GM23338 (cell line): Measurements from ENCODE around the gene HSPBAP1. TPM values are rescaled to one million over a fixed set of nuclear protein-coding genes. Genes with fewer than 3 reads are reported as not detected.

Source experiments
- ATAC-seq: fragments of 200-7000 bp; cut with Tn5 transposase; 3 replicates; pipeline ENCODE4 v1.9.1; 2020
- DNase-seq: peaks from one replicate; pipeline ENCODE4 v3.0.0-alpha.2; 2015; ENCODE audit warnings: low spot score
- H2AFZ ChIP-seq: fragments of 200-600 bp; sonication (generic); 2 replicates; pipeline ENCODE4 v1.8.0; 2016; ENCODE audit warnings: antibody characterized with exemption, mild to moderate bottlenecking, moderate library complexity
- H3F3A ChIP-seq: fragments of 200-600 bp; sonication (generic); replicated peaks from 2 replicates; pipeline ENCODE4 v1.8.0; 2017; ENCODE audit warnings: antibody characterized with exemption, mixed run types, low read depth
- H3K27ac ChIP-seq: fragments of 200-600 bp; sonication (generic); 2 replicates; pipeline ENCODE4 v1.6.1; 2016; ENCODE audit warnings: low read depth
- H3K27me3 ChIP-seq: fragments of 200-600 bp; sonication (generic); 2 replicates; pipeline ENCODE4 v1.8.0; 2016; ENCODE audit warnings: mild to moderate bottlenecking, mixed run types, moderate library complexity; ENCODE audit not compliant: insufficient read depth
- H3K36me3 ChIP-seq: fragments of 200-600 bp; sonication (generic); 2 replicates; pipeline ENCODE4 v1.8.0; 2016; ENCODE audit warnings: mild to moderate bottlenecking; ENCODE audit not compliant: insufficient read depth
- H3K4me1 ChIP-seq: fragments of 200-600 bp; sonication (generic); 2 replicates; pipeline ENCODE4 v1.8.0; 2016; ENCODE audit warnings: mild to moderate bottlenecking, moderate library complexity; ENCODE audit not compliant: insufficient read depth
- H3K4me2 ChIP-seq: fragments of 200-600 bp; sonication (generic); 2 replicates; pipeline ENCODE4 v1.7.1; 2017; ENCODE audit warnings: mixed run types
- H3K4me3 ChIP-seq: fragments of 200-600 bp; sonication (generic); 2 replicates; pipeline ENCODE4 v1.6.1; 2016; ENCODE audit warnings: mixed run types
- H3K79me2 ChIP-seq: fragments of 200-600 bp; sonication (generic); replicated peaks from 2 replicates; pipeline ENCODE4 v1.8.0; 2017; ENCODE audit warnings: mild to moderate bottlenecking; ENCODE audit not compliant: insufficient read depth
- H3K9me2 ChIP-seq: fragments of 200-600 bp; sonication (generic); 2 replicates; pipeline ENCODE4 v1.8.0; 2017; ENCODE audit not compliant: insufficient read depth
- H4K20me1 ChIP-seq: fragments of 200-600 bp; sonication (generic); replicated peaks from 2 replicates; pipeline ENCODE4 v1.8.0; 2017; ENCODE audit warnings: mild to moderate bottlenecking; ENCODE audit not compliant: insufficient read depth
- H3K27ac Mint-ChIP-seq: 2 replicates; pipeline ENCODE4 v1.8.0; 2020; ENCODE audit warnings: inconsistent platforms, mild to moderate bottlenecking, moderate library complexity, mixed read lengths
- H3K27me3 Mint-ChIP-seq: 3 replicates; pipeline ENCODE4 v1.8.0; 2022; ENCODE audit warnings: low read depth, mild to moderate bottlenecking, moderate library complexity, mixed read lengths, inconsistent platforms; ENCODE audit not compliant: insufficient read depth, poor library complexity
- H3K36me3 Mint-ChIP-seq: 3 replicates; pipeline ENCODE4 v1.8.0; 2021; ENCODE audit warnings: low read depth, mild to moderate bottlenecking, inconsistent platforms, moderate library complexity, mixed read lengths
- H3K4me1 Mint-ChIP-seq: 3 replicates; pipeline ENCODE4 v1.8.0; 2020; ENCODE audit warnings: mild to moderate bottlenecking, inconsistent platforms, mixed read lengths
- H3K4me3 Mint-ChIP-seq: 3 replicates; pipeline ENCODE4 v1.8.0; 2021; ENCODE audit warnings: moderate library complexity, mild to moderate bottlenecking, inconsistent platforms, mixed read lengths
- H3K9me3 Mint-ChIP-seq: 3 replicates; pipeline ENCODE4 v1.8.0; 2020; ENCODE audit warnings: moderate library complexity, mild to moderate bottlenecking, inconsistent platforms, mixed read lengths
- CREB1 ChIP-seq: fragments of 250-450 bp; sonication (Bioruptor Pico); IDR thresholded peaks from 2 replicates; pipeline ENCODE4 v1.5.0; 2020; ENCODE audit warnings: low read depth, mild to moderate bottlenecking, moderate library complexity
- EZH2 ChIP-seq: fragments of 200-600 bp; sonication (generic); IDR thresholded peaks from one replicate; pipeline ENCODE4 v1.8.0; 2017; ENCODE audit warnings: antibody characterized with exemption, mild to moderate bottlenecking, low read depth; ENCODE audit not compliant: unreplicated experiment
- EZH2phosphoT487 ChIP-seq: fragments of 200-600 bp; sonication (generic); IDR thresholded peaks from one replicate; pipeline ENCODE4 v1.8.1; 2018; ENCODE audit warnings: antibody characterized with exemption; ENCODE audit not compliant: unreplicated experiment
- JUNB ChIP-seq: IDR thresholded peaks from one replicate; pipeline ENCODE4 v1.6.1; 2016; ENCODE audit warnings: antibody characterized with exemption; ENCODE audit not compliant: unreplicated experiment
- NANOG ChIP-seq: IDR thresholded peaks from 2 replicates; pipeline ENCODE4 v1.6.1; 2016; ENCODE audit warnings: antibody characterized with exemption, borderline replicate concordance
- POLR2AphosphoS5 ChIP-seq: IDR thresholded peaks from 2 replicates; pipeline ENCODE4 v1.6.1; 2016; ENCODE audit warnings: antibody characterized with exemption, low read depth
- STAT1 ChIP-seq: IDR thresholded peaks from one replicate; pipeline ENCODE4 v1.6.1; 2016; ENCODE audit warnings: antibody characterized with exemption; ENCODE audit not compliant: unreplicated experiment
- ZNF114 ChIP-seq: fragments of 250-450 bp; sonication (Bioruptor Pico); IDR thresholded peaks from 2 replicates; pipeline ENCODE4 v1.5.0; 2020; ENCODE audit warnings: mild to moderate bottlenecking, moderate library complexity
- ZNF331 ChIP-seq: fragments of 250-450 bp; sonication (Bioruptor Pico); IDR thresholded peaks from 2 replicates; pipeline ENCODE4 v1.5.0; 2020; ENCODE audit warnings: low read depth, mild to moderate bottlenecking, moderate library complexity
- polyA plus RNA-seq: library from polyadenylated mRNA; unstranded; fragments of >200 nt; fragmentation: Nextera tagmentation; extraction: Ambion mirVana; gene quantifications from 2 replicates; pipeline ENCODE4 v1.2.1, GENCODE V29; 2016
- total RNA-seq: library from RNA; depleted of rRNA; stranded (reverse); fragments of >200 nt; shearing (Covaris generic); gene quantifications from 2 replicates; pipeline ENCODE4 v1.2.3, GENCODE V29; 2014
- TF ChIP-seq, protein P1 (sequence below): IDR thresholded peaks from 2 replicates; pipeline ENCODE4 v1.6.1; 2016; ENCODE audit warnings: antibody characterized with exemption
- TF ChIP-seq, protein P2 (sequence below), 2 experiments: fragments of 200-600 bp in 1 of 2; sonication (generic) in 1 of 2; conservative IDR thresholded peaks; 2 replicates each; pipeline versions ENCODE4 v1.5.1 to v1.6.1; 2016 to 2017; ENCODE audit warnings: antibody characterized with exemption in 2 of 2, low read depth in 2 of 2, mild to moderate bottlenecking in 2 of 2, moderate library complexity in 1 of 2
- TF ChIP-seq, protein P3 (sequence below): fragments of 250-450 bp; sonication (Bioruptor Pico); IDR thresholded peaks from 2 replicates; pipeline ENCODE4 v1.5.0; 2020; ENCODE audit warnings: mild to moderate bottlenecking, moderate library complexity
- TF ChIP-seq, protein P4 (sequence below): IDR thresholded peaks from one replicate; pipeline ENCODE4 v1.6.1; 2018; ENCODE audit warnings: antibody characterized with exemption; ENCODE audit not compliant: unreplicated experiment

Gene HSPBAP1
- total and polyA plus RNA-seq, 2 experiments from 2014 or later: 8.0 to 11.7 TPM

DNA sequence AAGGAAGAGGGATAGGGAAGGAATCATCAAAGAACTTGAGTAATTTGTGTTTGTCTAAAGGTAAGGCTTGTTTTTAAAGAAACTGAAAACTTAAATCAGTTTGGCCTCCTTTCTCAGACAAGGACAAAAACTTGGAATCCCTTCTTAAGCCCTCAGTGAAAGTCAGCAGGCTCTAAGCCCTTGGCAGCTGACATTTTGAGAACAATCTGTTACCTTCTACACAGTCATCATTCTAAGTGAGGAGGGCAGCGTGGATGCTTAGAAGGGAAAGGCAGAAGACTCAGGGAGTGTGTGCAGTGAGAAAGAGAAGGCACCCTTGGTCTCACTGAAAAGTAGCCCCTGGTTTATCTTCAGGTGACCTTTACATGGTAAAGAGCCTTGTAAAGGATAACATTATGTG is 10.8 kb downstream of the HSPBAP1 start:
- Mint-ChIP-seq H3K36me3 (peaks cover 23% of the 10 kb centered on the region), H3K27me3 (peaks cover 2% of the 10 kb centered on the region), H3K4me3 (no peak overlapping the region), H3K27ac (no peak overlapping the region), H3K9me3 (peaks cover 15% of the 10 kb centered on the region), H3K4me1 (no peaks in the 10 kb centered on the region)
- H2AFZ ChIP-seq: no peak overlapping the region
- no peak for ATAC-seq
- H3K9me2 ChIP-seq: 0 out of 2 replicates have a peak, but pooled peaks cover 2% of the 10 kb centered on the region
- no peak for DNase-seq
- no peaks in the 10 kb centered on the region for H4K20me1 ChIP-seq
- H3F3A ChIP-seq: no peaks in the 10 kb centered on the region
- H3K36me3 ChIP-seq: peaks cover 12% of the 10 kb centered on the region
- 0 out of 2 replicates have a peak, but pooled peaks cover 2% of the 10 kb centered on the region for H3K4me1 ChIP-seq
- H3K4me2 ChIP-seq: no peak overlapping the region
- TF ChIP-seq EZH2phosphoT487 (no peak), POLR2AphosphoS5 (no peak), ZNF114 (CRISPR knock-in tag) (no peak), STAT1 (no peak), ZNF331 (no peak), CREB1 (CRISPR knock-in tag) (no peak), JUNB (no peak), NANOG (no peak), EZH2 (no peak)
- TF ChIP-seq, protein P1, sequence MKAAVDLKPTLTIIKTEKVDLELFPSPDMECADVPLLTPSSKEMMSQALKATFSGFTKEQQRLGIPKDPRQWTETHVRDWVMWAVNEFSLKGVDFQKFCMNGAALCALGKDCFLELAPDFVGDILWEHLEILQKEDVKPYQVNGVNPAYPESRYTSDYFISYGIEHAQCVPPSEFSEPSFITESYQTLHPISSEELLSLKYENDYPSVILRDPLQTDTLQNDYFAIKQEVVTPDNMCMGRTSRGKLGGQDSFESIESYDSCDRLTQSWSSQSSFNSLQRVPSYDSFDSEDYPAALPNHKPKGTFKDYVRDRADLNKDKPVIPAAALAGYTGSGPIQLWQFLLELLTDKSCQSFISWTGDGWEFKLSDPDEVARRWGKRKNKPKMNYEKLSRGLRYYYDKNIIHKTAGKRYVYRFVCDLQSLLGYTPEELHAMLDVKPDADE: no peak
- TF ChIP-seq, protein P2, sequence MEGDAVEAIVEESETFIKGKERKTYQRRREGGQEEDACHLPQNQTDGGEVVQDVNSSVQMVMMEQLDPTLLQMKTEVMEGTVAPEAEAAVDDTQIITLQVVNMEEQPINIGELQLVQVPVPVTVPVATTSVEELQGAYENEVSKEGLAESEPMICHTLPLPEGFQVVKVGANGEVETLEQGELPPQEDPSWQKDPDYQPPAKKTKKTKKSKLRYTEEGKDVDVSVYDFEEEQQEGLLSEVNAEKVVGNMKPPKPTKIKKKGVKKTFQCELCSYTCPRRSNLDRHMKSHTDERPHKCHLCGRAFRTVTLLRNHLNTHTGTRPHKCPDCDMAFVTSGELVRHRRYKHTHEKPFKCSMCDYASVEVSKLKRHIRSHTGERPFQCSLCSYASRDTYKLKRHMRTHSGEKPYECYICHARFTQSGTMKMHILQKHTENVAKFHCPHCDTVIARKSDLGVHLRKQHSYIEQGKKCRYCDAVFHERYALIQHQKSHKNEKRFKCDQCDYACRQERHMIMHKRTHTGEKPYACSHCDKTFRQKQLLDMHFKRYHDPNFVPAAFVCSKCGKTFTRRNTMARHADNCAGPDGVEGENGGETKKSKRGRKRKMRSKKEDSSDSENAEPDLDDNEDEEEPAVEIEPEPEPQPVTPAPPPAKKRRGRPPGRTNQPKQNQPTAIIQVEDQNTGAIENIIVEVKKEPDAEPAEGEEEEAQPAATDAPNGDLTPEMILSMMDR (conservative IDR thresholded peaks at IDR 0.05; ENCODE audit: low read depth in 2 of 2): no peak
- TF ChIP-seq, protein P3, sequence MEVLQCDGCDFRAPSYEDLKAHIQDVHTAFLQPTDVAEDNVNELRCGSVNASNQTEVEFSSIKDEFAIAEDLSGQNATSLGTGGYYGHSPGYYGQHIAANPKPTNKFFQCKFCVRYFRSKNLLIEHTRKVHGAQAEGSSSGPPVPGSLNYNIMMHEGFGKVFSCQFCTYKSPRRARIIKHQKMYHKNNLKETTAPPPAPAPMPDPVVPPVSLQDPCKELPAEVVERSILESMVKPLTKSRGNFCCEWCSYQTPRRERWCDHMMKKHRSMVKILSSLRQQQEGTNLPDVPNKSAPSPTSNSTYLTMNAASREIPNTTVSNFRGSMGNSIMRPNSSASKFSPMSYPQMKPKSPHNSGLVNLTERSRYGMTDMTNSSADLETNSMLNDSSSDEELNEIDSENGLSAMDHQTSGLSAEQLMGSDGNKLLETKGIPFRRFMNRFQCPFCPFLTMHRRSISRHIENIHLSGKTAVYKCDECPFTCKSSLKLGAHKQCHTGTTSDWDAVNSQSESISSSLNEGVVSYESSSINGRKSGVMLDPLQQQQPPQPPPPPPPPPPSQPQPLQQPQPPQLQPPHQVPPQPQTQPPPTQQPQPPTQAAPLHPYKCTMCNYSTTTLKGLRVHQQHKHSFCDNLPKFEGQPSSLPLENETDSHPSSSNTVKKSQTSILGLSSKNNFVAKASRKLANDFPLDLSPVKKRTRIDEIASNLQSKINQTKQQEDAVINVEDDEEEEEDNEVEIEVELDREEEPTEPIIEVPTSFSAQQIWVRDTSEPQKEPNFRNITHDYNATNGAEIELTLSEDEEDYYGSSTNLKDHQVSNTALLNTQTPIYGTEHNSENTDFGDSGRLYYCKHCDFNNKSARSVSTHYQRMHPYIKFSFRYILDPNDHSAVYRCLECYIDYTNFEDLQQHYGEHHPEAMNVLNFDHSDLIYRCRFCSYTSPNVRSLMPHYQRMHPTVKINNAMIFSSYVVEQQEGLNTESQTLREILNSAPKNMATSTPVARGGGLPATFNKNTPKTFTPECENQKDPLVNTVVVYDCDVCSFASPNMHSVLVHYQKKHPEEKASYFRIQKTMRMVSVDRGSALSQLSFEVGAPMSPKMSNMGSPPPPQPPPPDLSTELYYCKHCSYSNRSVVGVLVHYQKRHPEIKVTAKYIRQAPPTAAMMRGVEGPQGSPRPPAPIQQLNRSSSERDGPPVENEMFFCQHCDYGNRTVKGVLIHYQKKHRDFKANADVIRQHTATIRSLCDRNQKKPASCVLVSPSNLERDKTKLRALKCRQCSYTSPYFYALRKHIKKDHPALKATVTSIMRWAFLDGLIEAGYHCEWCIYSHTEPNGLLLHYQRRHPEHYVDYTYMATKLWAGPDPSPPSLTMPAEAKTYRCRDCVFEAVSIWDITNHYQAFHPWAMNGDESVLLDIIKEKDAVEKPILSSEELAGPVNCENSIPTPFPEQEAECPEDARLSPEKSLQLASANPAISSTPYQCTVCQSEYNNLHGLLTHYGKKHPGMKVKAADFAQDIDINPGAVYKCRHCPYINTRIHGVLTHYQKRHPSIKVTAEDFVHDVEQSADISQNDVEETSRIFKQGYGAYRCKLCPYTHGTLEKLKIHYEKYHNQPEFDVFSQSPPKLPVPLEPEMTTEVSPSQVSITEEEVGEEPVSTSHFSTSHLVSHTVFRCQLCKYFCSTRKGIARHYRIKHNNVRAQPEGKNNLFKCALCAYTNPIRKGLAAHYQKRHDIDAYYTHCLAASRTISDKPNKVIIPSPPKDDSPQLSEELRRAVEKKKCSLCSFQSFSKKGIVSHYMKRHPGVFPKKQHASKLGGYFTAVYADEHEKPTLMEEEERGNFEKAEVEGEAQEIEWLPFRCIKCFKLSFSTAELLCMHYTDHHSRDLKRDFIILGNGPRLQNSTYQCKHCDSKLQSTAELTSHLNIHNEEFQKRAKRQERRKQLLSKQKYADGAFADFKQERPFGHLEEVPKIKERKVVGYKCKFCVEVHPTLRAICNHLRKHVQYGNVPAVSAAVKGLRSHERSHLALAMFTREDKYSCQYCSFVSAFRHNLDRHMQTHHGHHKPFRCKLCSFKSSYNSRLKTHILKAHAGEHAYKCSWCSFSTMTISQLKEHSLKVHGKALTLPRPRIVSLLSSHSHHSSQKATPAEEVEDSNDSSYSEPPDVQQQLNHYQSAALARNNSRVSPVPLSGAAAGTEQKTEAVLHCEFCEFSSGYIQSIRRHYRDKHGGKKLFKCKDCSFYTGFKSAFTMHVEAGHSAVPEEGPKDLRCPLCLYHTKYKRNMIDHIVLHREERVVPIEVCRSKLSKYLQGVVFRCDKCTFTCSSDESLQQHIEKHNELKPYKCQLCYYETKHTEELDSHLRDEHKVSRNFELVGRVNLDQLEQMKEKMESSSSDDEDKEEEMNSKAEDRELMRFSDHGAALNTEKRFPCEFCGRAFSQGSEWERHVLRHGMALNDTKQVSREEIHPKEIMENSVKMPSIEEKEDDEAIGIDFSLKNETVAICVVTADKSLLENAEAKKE (CRISPR knock-in tag): no peak
- TF ChIP-seq, protein P4, sequence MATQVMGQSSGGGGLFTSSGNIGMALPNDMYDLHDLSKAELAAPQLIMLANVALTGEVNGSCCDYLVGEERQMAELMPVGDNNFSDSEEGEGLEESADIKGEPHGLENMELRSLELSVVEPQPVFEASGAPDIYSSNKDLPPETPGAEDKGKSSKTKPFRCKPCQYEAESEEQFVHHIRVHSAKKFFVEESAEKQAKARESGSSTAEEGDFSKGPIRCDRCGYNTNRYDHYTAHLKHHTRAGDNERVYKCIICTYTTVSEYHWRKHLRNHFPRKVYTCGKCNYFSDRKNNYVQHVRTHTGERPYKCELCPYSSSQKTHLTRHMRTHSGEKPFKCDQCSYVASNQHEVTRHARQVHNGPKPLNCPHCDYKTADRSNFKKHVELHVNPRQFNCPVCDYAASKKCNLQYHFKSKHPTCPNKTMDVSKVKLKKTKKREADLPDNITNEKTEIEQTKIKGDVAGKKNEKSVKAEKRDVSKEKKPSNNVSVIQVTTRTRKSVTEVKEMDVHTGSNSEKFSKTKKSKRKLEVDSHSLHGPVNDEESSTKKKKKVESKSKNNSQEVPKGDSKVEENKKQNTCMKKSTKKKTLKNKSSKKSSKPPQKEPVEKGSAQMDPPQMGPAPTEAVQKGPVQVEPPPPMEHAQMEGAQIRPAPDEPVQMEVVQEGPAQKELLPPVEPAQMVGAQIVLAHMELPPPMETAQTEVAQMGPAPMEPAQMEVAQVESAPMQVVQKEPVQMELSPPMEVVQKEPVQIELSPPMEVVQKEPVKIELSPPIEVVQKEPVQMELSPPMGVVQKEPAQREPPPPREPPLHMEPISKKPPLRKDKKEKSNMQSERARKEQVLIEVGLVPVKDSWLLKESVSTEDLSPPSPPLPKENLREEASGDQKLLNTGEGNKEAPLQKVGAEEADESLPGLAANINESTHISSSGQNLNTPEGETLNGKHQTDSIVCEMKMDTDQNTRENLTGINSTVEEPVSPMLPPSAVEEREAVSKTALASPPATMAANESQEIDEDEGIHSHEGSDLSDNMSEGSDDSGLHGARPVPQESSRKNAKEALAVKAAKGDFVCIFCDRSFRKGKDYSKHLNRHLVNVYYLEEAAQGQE: no peak
- H3K27ac ChIP-seq: no peak overlapping the region
- H3K79me2 ChIP-seq: no peaks in the 10 kb centered on the region
- no peaks in the 10 kb centered on the region for H3K27me3 ChIP-seq
- no peak overlapping the region for H3K4me3 ChIP-seq
